ENCODE results near the gene EXOSC10. TPM values are rescaled to one million over a fixed set of nuclear protein-coding genes. Genes with fewer than 3 reads are reported as not detected.
A peak's percentile ranks its signal among the peaks of the same experiment; 100 is the strongest.
"Not testable (repeated sequence)": the region's sequence is repeated elsewhere in the genome, so short reads cannot be mapped to it uniquely, and the experiment has no call there.

EXOSC10 gene
- total and polyA plus RNA-seq, 8 donors: 42.9 to 116 (median 104) TPM

GRCh38 chr1:11067716-11068599 is 31.7 kb downstream of the EXOSC10 start:
- Histone ChIP-seq H3K9me3 (no peaks in the 10 kb centered on the region), H3K4me1 (no peaks in the 10 kb centered on the region), H3K27ac (no peak overlapping the region), H3K27me3 (no peaks in the 10 kb centered on the region), H3K36me3 (peaks cover 0 to 96% of the 10 kb centered on the region in 2 donors), H3K4me3 (no peak overlapping the region)
- intact Hi-C loops (cut with DNase I): no loop called here
- TF ChIP-seq CTCF (IDR thresholded peaks at IDR 0.05): no peak
- ATAC-seq: no peak
- DNase-seq: peak in 1 of 4 donors; percentile 19

- no peak for TF ChIP-seq CTCF (IDR thresholded peaks at IDR 0.05)
Measured at GRCh38 chr1:11065796-11066195, 33.9 kb downstream of the EXOSC10 start.

GRCh38 chr1:11064942-11065341 is 34.7 kb downstream of the EXOSC10 start:
- no peak for TF ChIP-seq CTCF (IDR thresholded peaks at IDR 0.05)
- ATAC-seq: no peak

More at GRCh38 chr1:11065796-11066195, 33.9 kb downstream of the EXOSC10 start:
- Histone ChIP-seq H3K4me3 (no peak overlapping the region), H3K9me3 (no peaks in the 10 kb centered on the region), H3K27me3 (no peaks in the 10 kb centered on the region), H3K4me1 (peaks cover 5 to 10% of the 10 kb centered on the region in 2 donors), H3K36me3 (peaks cover 0 to 75% of the 10 kb centered on the region in 2 donors), H3K27ac (no peak overlapping the region)
- intact Hi-C loops (cut with DNase I): no loop called here
- ATAC-seq (no peak), DNase-seq (peak in 1 of 4 donors; percentile 4)

GRCh38 chr1:11063937-11064537 is 35.6 kb downstream of the EXOSC10 start:
- DNase-seq; ATAC-seq; H3K9me3 ChIP-seq; H3K4me3 ChIP-seq; H3K27ac ChIP-seq; H3K27me3 ChIP-seq; intact Hi-C loops (cut with DNase I): not testable (repeated sequence)
- Histone ChIP-seq H3K4me1 (peaks cover 8 to 21% of the 10 kb centered on the region in 2 donors), H3K36me3 (peaks cover 0 to 58% of the 10 kb centered on the region in 2 donors)

More at GRCh38 chr1:11064942-11065341, 34.7 kb downstream of the EXOSC10 start:
- Histone ChIP-seq H3K4me3 (no peak overlapping the region), H3K4me1 (peaks cover 6 to 16% of the 10 kb centered on the region in 2 donors), H3K27ac (no peak overlapping the region), H3K9me3 (no peaks in the 10 kb centered on the region), H3K36me3 (peaks cover 0 to 67% of the 10 kb centered on the region in 2 donors), H3K27me3 (no peaks in the 10 kb centered on the region)
- no peak for DNase-seq
- intact Hi-C loops (cut with DNase I): no loop called here

GRCh38 chr1:11062965-11063401 is 36.7 kb downstream of the EXOSC10 start:
- intact Hi-C loops (cut with DNase I): no loop called here
- peaks cover 0 to 47% of the 10 kb centered on the region in 2 donors for H3K36me3 ChIP-seq
- H3K4me3 ChIP-seq: no peak overlapping the region
- no peak for ATAC-seq
- no peaks in the 10 kb centered on the region for H3K9me3 ChIP-seq
- peaks cover 14 to 31% of the 10 kb centered on the region in 2 donors for H3K4me1 ChIP-seq
- H3K27me3 ChIP-seq: no peaks in the 10 kb centered on the region
- no peak for TF ChIP-seq CTCF (IDR thresholded peaks at IDR 0.05)
- no peak overlapping the region for H3K27ac ChIP-seq
- DNase-seq: no peak
